ENCODE data around the gene FUOM. TPM values are rescaled to one million over a fixed set of nuclear protein-coding genes. Genes with fewer than 3 reads are reported as not detected.

The FUOM gene
- total RNA-seq, 1 donor from 2014 or later = 13.0 TPM

- Mint-ChIP-seq H3K27ac (ENCODE audit: unreplicated experiment) (no peak overlapping the region), H3K9me3 (ENCODE audit: unreplicated experiment) (peaks cover 3% of the 10 kb centered on the region), H3K4me3 (ENCODE audit: unreplicated experiment) (no peak overlapping the region), H3K27me3 (ENCODE audit: unreplicated experiment) (peaks cover 17% of the 10 kb centered on the region), H3K36me3 (ENCODE audit: unreplicated experiment) (peaks cover 15% of the 10 kb centered on the region), H3K4me1 (ENCODE audit: low read depth, unreplicated experiment) (no peaks in the 10 kb centered on the region)
- no peak for TF ChIP-seq CTCF (IDR thresholded peaks at IDR 0.05; ENCODE audit: partially characterized antibody, unreplicated experiment)
- DNase-seq = peak; percentile 41
Measured at GRCh38 chr10:133336118-133336576, 21.7 kb downstream of the FUOM start.

- Mint-ChIP-seq H3K9me3 (ENCODE audit: unreplicated experiment) (peaks cover 3% of the 10 kb centered on the region), H3K27me3 (ENCODE audit: unreplicated experiment) (peaks cover 17% of the 10 kb centered on the region), H3K36me3 (ENCODE audit: unreplicated experiment) (peaks cover 15% of the 10 kb centered on the region), H3K4me3 (ENCODE audit: unreplicated experiment) (no peak overlapping the region), H3K4me1 (ENCODE audit: low read depth, unreplicated experiment) (no peaks in the 10 kb centered on the region), H3K27ac (ENCODE audit: unreplicated experiment) (no peak overlapping the region)
- no peak for TF ChIP-seq CTCF (IDR thresholded peaks at IDR 0.05; ENCODE audit: partially characterized antibody, unreplicated experiment)
- DNase-seq = peak; percentile 78
Measured at GRCh38 chr10:133335246-133336117, 22.3 kb downstream of the FUOM start.

DNA sequence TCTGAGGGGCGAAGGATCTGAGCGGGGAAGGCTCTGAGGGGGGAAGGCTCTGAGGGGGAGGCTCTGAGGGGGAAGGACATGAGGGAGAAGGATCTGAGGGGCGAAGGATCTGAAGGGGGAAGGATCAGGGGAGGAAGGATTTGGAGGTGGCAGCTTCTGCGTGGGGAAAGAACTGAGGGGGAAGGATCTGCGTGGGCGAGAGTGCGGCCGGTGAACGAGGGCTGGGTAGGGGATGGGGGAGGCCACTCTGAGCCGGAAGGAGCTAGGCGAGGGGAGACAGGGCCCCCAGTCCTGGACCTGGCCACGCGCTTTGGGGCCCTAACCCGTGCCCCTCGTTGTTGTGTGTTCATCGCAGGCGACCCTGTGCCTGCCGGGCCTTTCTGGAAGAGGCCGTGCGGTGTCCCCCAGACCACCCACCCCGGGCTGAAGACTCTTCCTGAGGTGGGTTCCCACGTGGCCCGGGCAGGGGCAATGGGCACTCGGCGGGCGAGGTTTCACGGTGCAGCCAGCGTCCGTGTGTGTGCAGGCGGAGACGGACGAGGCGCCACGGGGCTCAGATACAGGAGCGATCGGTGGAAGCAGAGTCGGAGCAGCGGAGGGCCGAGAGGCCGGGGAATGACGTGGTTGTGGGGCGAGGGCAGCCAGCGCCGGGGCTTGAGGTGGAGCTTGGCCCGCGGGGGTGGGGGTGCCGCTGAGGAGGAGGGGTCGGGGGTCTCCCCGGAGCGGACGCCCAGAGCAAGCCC is 23.1 kb downstream of the FUOM start:
- H3K4me3 Mint-ChIP-seq (ENCODE audit: unreplicated experiment) = peak overlapping the region; percentile 68

GRCh38 chr10:133332936-133333699 is 24.7 kb downstream of the FUOM start:
- Mint-ChIP-seq H3K36me3 (ENCODE audit: unreplicated experiment) (peaks cover 15% of the 10 kb centered on the region), H3K9me3 (ENCODE audit: unreplicated experiment) (peaks cover 3% of the 10 kb centered on the region), H3K27me3 (ENCODE audit: unreplicated experiment) (peaks cover 15% of the 10 kb centered on the region), H3K4me3 (ENCODE audit: unreplicated experiment) (no peak overlapping the region), H3K27ac (ENCODE audit: unreplicated experiment) (no peak overlapping the region), H3K4me1 (ENCODE audit: low read depth, unreplicated experiment) (peaks cover 2% of the 10 kb centered on the region)
- no peak for TF ChIP-seq CTCF (IDR thresholded peaks at IDR 0.05; ENCODE audit: partially characterized antibody, unreplicated experiment)
- no peak for DNase-seq

More for the DNA sequence above, 23.1 kb downstream of the FUOM start:
- peak; percentile 61 for DNase-seq
- no peaks in the 10 kb centered on the region for H3K4me1 Mint-ChIP-seq (ENCODE audit: low read depth, unreplicated experiment)
- no peak overlapping the region for H3K27ac Mint-ChIP-seq (ENCODE audit: unreplicated experiment)
- no peak for TF ChIP-seq CTCF (IDR thresholded peaks at IDR 0.05; ENCODE audit: partially characterized antibody, unreplicated experiment)
- peaks cover 15% of the 10 kb centered on the region for H3K36me3 Mint-ChIP-seq (ENCODE audit: unreplicated experiment)
- H3K9me3 Mint-ChIP-seq (ENCODE audit: unreplicated experiment) = peaks cover 3% of the 10 kb centered on the region
- peaks cover 15% of the 10 kb centered on the region for H3K27me3 Mint-ChIP-seq (ENCODE audit: unreplicated experiment)

All from glutamatergic neuron (in vitro differentiated cells).